ENCODE data around the gene FNDC3B. TPM values are rescaled to one million over a fixed set of nuclear protein-coding genes. Genes with fewer than 3 reads are reported as not detected.

The FNDC3B gene
- total RNA-seq, 5 donors from 2014 or later (not counting 1 experiment from before 2014, with no cell fraction given) = 18.1 to 46.5 (median 23.5) TPM

DNA sequence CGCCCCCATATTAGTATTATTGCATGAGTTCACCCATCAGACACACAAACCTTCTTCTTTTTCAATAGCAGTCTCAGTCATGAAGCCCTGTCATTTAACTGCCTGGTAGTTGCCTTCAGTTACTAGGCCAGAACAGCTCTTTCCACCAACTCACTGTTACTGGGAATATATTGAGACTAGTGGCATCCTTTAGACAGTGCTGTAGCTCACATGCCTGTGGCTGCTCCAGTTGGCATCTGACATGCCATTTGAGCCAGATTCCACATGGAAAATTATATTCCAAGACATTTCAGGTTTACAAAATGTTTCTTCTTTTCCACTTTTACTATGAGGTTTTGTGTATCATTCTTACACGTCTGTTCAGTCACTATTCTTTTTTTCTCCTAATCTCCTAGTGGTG lies 262.8 kb downstream of the FNDC3B start:
- Histone ChIP-seq H3K9me3 (no peaks in the 10 kb centered on the region), H3K27ac (ENCODE audit: low read length) (no peak overlapping the region), H3K4me1 (ENCODE audit: control insufficient read depth in 1 of 2, extremely low read depth in 1 of 2, insufficient read depth in 2 of 2, low read length in 2 of 2) (no peaks in the 10 kb centered on the region), H3K36me3 (ENCODE audit: control insufficient read depth in 2 of 2, extremely low read depth in 1 of 2, insufficient read depth in 1 of 2, low read length in 1 of 2) (peaks cover 0 to 7% of the 10 kb centered on the region in 2 donors), H3K4me3 (ENCODE audit: control insufficient read depth in 1 of 2, extremely low read depth in 1 of 2, low read length in 1 of 2) (no peak overlapping the region), H3K27me3 (replicated peaks in 1 of 2; ENCODE audit: control insufficient read depth in 2 of 2, extremely low read depth in 1 of 2, insufficient read depth in 2 of 2, low read length in 1 of 2) (no peaks in the 10 kb centered on the region)
- Mint-ChIP-seq H3K27me3 (no peaks in the 10 kb centered on the region), H3K9me3 (no peaks in the 10 kb centered on the region), H3K27ac (no peak overlapping the region), H3K36me3 (peaks cover 59% of the 10 kb centered on the region), H3K4me3 (no peak overlapping the region), H3K4me1 (no peaks in the 10 kb centered on the region)
- ChIA-PET POLR2A (no interaction called here), CTCF (no interaction called here)
- no peak for DNase-seq
- ATAC-seq (replicated peaks in 1 of 4) = no peak
- WGBS (ENCODE audit: insufficient coverage) = 100% methylated on average over 1 of the region's 2 CpGs

DNA sequence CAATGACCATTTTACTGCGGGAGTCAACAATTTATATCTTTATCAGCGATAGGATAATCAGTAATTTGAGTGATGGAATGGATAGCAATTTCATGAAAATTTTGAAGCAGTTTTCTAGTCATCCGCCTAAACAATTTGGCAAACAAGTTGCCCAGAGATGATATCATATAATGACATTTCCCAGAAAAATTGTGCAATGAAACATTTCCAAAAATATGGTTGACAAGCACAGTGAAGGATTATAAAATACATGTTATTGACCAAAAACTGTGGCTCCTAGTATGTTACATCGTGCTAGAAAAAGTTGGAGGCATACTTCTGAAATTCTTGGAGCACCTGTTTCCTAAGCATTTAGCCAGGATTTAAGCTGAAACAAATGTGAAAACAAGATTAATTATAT lies 263.8 kb downstream of the FNDC3B start:
- no peak for ATAC-seq (replicated peaks in 1 of 4)
- H3K4me3 Mint-ChIP-seq = no peak overlapping the region
- CTCF ChIA-PET = no interaction called here
- Histone ChIP-seq H3K4me1 (ENCODE audit: control insufficient read depth in 1 of 2, extremely low read depth in 1 of 2, insufficient read depth in 2 of 2, low read length in 2 of 2) (no peaks in the 10 kb centered on the region), H3K36me3 (ENCODE audit: control insufficient read depth in 2 of 2, extremely low read depth in 1 of 2, insufficient read depth in 1 of 2, low read length in 1 of 2) (peaks cover 0 to 14% of the 10 kb centered on the region in 2 donors), H3K27me3 (replicated peaks in 1 of 2; ENCODE audit: control insufficient read depth in 2 of 2, extremely low read depth in 1 of 2, insufficient read depth in 2 of 2, low read length in 1 of 2) (no peaks in the 10 kb centered on the region), H3K27ac (ENCODE audit: low read length) (no peak overlapping the region), H3K9me3 (no peaks in the 10 kb centered on the region), H3K4me3 (ENCODE audit: control insufficient read depth in 1 of 2, extremely low read depth in 1 of 2, low read length in 1 of 2) (no peak overlapping the region)
- H3K4me1 Mint-ChIP-seq = no peaks in the 10 kb centered on the region
- POLR2A ChIA-PET = interaction anchor here in 1 of 2 donors (0.6 kb wide), 1 partner anchor 170 kb away, joined by 3 read pairs; no protein-coding TSS in a partner anchor
- H3K9me3 Mint-ChIP-seq = no peaks in the 10 kb centered on the region
- H3K27ac Mint-ChIP-seq = no peak overlapping the region
- WGBS (ENCODE audit: insufficient coverage) = 100% methylated on average over 1 of the region's 4 CpGs
- H3K36me3 Mint-ChIP-seq = peaks cover 62% of the 10 kb centered on the region
- DNase-seq = no peak
- no peaks in the 10 kb centered on the region for H3K27me3 Mint-ChIP-seq

DNA sequence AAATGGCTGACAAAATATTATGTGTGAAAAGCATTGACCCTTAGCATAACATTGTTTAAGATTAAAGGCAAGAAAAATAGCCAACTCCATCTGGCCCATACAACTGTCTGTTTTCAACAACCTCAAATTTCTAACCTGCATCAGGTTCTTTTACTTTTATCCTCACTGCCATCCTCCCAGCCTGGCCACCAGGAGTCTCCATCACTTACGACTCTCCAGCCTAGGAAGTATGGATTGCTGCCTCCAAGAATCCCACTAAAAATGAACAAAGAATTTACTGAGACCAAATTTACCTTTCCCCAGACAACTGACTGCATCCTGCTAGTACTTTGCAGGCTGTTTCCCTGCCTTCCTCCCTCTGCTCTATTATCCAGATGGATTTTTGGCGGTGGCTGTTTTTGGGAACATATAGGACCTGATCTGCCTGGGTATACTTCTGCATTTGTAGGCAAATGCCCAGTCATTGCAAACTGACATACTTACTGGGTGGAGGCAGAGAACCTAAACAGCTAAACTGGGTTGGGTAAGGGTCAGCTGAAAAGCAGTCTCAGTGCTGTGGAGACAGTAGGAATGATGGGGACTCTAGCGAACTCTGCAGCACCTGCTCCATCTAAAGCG lies 264.7 kb downstream of the FNDC3B start:
- Mint-ChIP-seq H3K9me3 (no peaks in the 10 kb centered on the region), H3K4me1 (no peaks in the 10 kb centered on the region), H3K27me3 (no peaks in the 10 kb centered on the region), H3K36me3 (peaks cover 60% of the 10 kb centered on the region), H3K4me3 (no peak overlapping the region), H3K27ac (no peak overlapping the region)
- WGBS (ENCODE audit: insufficient coverage) = 100% methylated on average over 1 of the region's 4 CpGs
- H3K4me3 ChIP-seq (ENCODE audit: control insufficient read depth in 1 of 2, extremely low read depth in 1 of 2, low read length in 1 of 2) = no peak overlapping the region
- H3K36me3 ChIP-seq (ENCODE audit: control insufficient read depth in 2 of 2, extremely low read depth in 1 of 2, insufficient read depth in 1 of 2, low read length in 1 of 2) = peaks cover 0 to 20% of the 10 kb centered on the region in 2 donors
- ATAC-seq (replicated peaks in 1 of 4) (no peak), DNase-seq (no peak)
- no peaks in the 10 kb centered on the region for H3K9me3 ChIP-seq
- no peaks in the 10 kb centered on the region for H3K4me1 ChIP-seq (ENCODE audit: control insufficient read depth in 1 of 2, extremely low read depth in 1 of 2, insufficient read depth in 2 of 2, low read length in 2 of 2)
- ChIA-PET CTCF (no interaction called here), POLR2A (interaction anchor here in 1 of 2 donors (0.6 kb wide), 1 partner anchor 170 kb away, joined by 3 read pairs; no protein-coding TSS in a partner anchor)
- no peaks in the 10 kb centered on the region for H3K27me3 ChIP-seq (replicated peaks in 1 of 2; ENCODE audit: control insufficient read depth in 2 of 2, extremely low read depth in 1 of 2, insufficient read depth in 2 of 2, low read length in 1 of 2)
- H3K27ac ChIP-seq (ENCODE audit: low read length) = no peak overlapping the region

GRCh38 chr3:172305552-172305951 lies 266.2 kb downstream of the FNDC3B start:
- no CpG with 5 or more reads among the region's 2 CpGs for WGBS (ENCODE audit: insufficient coverage)
- POLR2A ChIA-PET = no interaction called here
- CTCF ChIA-PET = no interaction called here

DNA sequence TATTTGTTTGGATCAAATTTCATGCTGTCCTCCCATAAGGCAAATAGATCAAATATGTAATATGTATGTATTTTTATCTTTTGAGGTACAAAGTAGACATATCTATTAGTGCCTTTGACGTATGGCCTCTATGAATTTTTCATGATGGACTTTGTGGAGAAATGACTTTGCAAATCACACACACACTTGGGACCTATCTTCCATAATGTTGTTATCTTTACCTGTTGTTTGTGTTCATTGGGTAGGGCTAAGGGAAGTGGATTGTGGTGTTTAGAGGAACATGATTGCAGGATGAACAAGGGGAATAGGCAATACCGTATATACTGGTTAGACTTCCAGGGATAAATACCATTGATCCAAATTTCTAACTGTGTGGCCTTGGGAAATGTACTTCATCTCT lies 266.6 kb downstream of the FNDC3B start:
- Mint-ChIP-seq H3K4me1 (no peaks in the 10 kb centered on the region), H3K4me3 (no peak overlapping the region), H3K36me3 (peaks cover 56% of the 10 kb centered on the region), H3K27ac (no peak overlapping the region), H3K9me3 (no peaks in the 10 kb centered on the region), H3K27me3 (no peaks in the 10 kb centered on the region)
- no peak for ATAC-seq (replicated peaks in 1 of 4)
- H3K4me3 ChIP-seq (ENCODE audit: control insufficient read depth in 1 of 2, extremely low read depth in 1 of 2, low read length in 1 of 2) = no peak overlapping the region
- H3K9me3 ChIP-seq = no peaks in the 10 kb centered on the region
- H3K36me3 ChIP-seq (ENCODE audit: control insufficient read depth in 2 of 2, extremely low read depth in 1 of 2, insufficient read depth in 1 of 2, low read length in 1 of 2) = peaks cover 0 to 24% of the 10 kb centered on the region in 2 donors
- WGBS (ENCODE audit: insufficient coverage) = no CpG with 5 or more reads among the region's 2 CpGs
- no peaks in the 10 kb centered on the region for H3K4me1 ChIP-seq (ENCODE audit: control insufficient read depth in 1 of 2, extremely low read depth in 1 of 2, insufficient read depth in 2 of 2, low read length in 2 of 2)
- H3K27ac ChIP-seq (ENCODE audit: low read length) = no peak overlapping the region
- POLR2A ChIA-PET = no interaction called here
- no peak for DNase-seq
- no peaks in the 10 kb centered on the region for H3K27me3 ChIP-seq (replicated peaks in 1 of 2; ENCODE audit: control insufficient read depth in 2 of 2, extremely low read depth in 1 of 2, insufficient read depth in 2 of 2, low read length in 1 of 2)
- CTCF ChIA-PET = no interaction called here

More at GRCh38 chr3:172305552-172305951, 266.2 kb downstream of the FNDC3B start:
- Mint-ChIP-seq H3K36me3 (peaks cover 55% of the 10 kb centered on the region), H3K9me3 (no peaks in the 10 kb centered on the region), H3K27ac (no peak overlapping the region), H3K4me3 (no peak overlapping the region), H3K27me3 (no peaks in the 10 kb centered on the region), H3K4me1 (no peaks in the 10 kb centered on the region)
- Histone ChIP-seq H3K27me3 (replicated peaks in 1 of 2; ENCODE audit: control insufficient read depth in 2 of 2, extremely low read depth in 1 of 2, insufficient read depth in 2 of 2, low read length in 1 of 2) (no peaks in the 10 kb centered on the region), H3K4me3 (ENCODE audit: control insufficient read depth in 1 of 2, extremely low read depth in 1 of 2, low read length in 1 of 2) (no peak overlapping the region), H3K27ac (ENCODE audit: low read length) (no peak overlapping the region), H3K9me3 (no peaks in the 10 kb centered on the region), H3K4me1 (ENCODE audit: control insufficient read depth in 1 of 2, extremely low read depth in 1 of 2, insufficient read depth in 2 of 2, low read length in 2 of 2) (no peaks in the 10 kb centered on the region), H3K36me3 (ENCODE audit: control insufficient read depth in 2 of 2, extremely low read depth in 1 of 2, insufficient read depth in 1 of 2, low read length in 1 of 2) (peaks cover 0 to 22% of the 10 kb centered on the region in 2 donors)
- ATAC-seq (replicated peaks in 1 of 4) = no peak
- DNase-seq = no peak

DNA sequence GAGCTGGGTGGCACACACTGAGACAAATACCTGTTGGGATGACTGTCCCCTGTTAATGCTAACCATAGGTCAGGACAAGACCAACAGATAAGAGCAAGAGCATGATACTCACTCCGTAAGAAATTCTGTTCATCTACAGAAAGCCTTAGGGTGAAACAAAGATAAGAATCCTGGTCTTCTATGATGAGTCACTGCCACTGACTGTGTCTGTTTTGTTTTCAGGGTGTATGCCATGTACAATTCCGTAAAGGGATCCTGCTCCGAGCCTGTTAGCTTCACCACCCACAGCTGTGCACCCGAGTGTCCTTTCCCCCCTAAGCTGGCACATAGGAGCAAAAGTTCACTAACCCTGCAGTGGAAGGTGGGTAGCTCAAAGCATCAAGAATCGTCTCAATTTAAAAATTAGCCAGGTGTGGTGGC lies 267.8 kb downstream of the FNDC3B start:
- Mint-ChIP-seq H3K9me3 (no peaks in the 10 kb centered on the region), H3K27me3 (no peaks in the 10 kb centered on the region), H3K27ac (no peak overlapping the region), H3K4me3 (no peak overlapping the region), H3K36me3 (peaks cover 60% of the 10 kb centered on the region), H3K4me1 (no peaks in the 10 kb centered on the region)
- no peaks in the 10 kb centered on the region for H3K4me1 ChIP-seq (ENCODE audit: control insufficient read depth in 1 of 2, extremely low read depth in 1 of 2, insufficient read depth in 2 of 2, low read length in 2 of 2)
- ChIA-PET CTCF (interaction anchor here (1.0 to 1.5 kb wide), 2 partner anchors 35 to 255 kb away, joined by 3 to 4 read pairs; no protein-coding TSS in a partner anchor), POLR2A (no interaction called here)
- no peaks in the 10 kb centered on the region for H3K27me3 ChIP-seq (replicated peaks in 1 of 2; ENCODE audit: control insufficient read depth in 2 of 2, extremely low read depth in 1 of 2, insufficient read depth in 2 of 2, low read length in 1 of 2)
- H3K9me3 ChIP-seq = no peaks in the 10 kb centered on the region
- DNase-seq (no peak), ATAC-seq (replicated peaks in 1 of 4) (no peak)
- H3K36me3 ChIP-seq (ENCODE audit: control insufficient read depth in 2 of 2, extremely low read depth in 1 of 2, insufficient read depth in 1 of 2, low read length in 1 of 2) = peaks cover 0 to 28% of the 10 kb centered on the region in 2 donors
- no peak overlapping the region for H3K4me3 ChIP-seq (ENCODE audit: control insufficient read depth in 1 of 2, extremely low read depth in 1 of 2, low read length in 1 of 2)
- 100% methylated on average over 2 of the region's 5 CpGs for WGBS (ENCODE audit: insufficient coverage)
- H3K27ac ChIP-seq (ENCODE audit: low read length) = no peak overlapping the region

Data from T-cell (primary cell).